ENCODE results near the gene PTPRD. TPM values are rescaled to one million over a fixed set of nuclear protein-coding genes. Genes with fewer than 3 reads are reported as not detected.

PTPRD gene
- total RNA-seq, 1 experiment from 2014 or later, result not detected

DNA sequence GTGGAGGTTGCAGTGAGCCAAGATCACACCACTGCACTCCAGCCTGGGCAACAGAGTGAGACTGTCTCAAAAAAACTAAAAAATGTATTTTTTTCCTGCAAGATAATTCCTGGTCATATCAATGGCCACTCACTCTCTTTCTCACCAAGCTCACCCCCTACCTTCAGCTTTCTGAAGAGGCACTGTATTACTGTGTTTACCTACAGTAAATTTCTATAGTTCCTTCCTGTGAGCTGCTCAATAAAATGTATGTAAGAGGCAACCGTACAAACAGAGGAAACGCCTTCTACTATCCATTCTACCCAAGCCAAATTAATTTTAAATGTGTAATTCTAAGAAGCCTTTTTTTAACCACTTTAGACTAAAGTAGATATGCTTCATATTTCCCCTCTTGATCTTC lies 1883.9 kb downstream of the PTPRD start:
- H3K27ac ChIP-seq (ENCODE audit: low read depth, low read length, poor library complexity, severe bottlenecking), result no peak overlapping the region
- TF ChIP-seq, protein P1, sequence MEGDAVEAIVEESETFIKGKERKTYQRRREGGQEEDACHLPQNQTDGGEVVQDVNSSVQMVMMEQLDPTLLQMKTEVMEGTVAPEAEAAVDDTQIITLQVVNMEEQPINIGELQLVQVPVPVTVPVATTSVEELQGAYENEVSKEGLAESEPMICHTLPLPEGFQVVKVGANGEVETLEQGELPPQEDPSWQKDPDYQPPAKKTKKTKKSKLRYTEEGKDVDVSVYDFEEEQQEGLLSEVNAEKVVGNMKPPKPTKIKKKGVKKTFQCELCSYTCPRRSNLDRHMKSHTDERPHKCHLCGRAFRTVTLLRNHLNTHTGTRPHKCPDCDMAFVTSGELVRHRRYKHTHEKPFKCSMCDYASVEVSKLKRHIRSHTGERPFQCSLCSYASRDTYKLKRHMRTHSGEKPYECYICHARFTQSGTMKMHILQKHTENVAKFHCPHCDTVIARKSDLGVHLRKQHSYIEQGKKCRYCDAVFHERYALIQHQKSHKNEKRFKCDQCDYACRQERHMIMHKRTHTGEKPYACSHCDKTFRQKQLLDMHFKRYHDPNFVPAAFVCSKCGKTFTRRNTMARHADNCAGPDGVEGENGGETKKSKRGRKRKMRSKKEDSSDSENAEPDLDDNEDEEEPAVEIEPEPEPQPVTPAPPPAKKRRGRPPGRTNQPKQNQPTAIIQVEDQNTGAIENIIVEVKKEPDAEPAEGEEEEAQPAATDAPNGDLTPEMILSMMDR (conservative IDR thresholded peaks at IDR 0.05; ENCODE audit: low read depth, low read length), result no peak
- no peak for TF ChIP-seq EZH2 (IDR thresholded peaks at IDR 0.05; ENCODE audit: borderline replicate concordance, low read depth, low read length, poor library complexity, severe bottlenecking)
- no peaks in the 10 kb centered on the region for H3K27me3 ChIP-seq (replicated peaks; ENCODE audit: insufficient read depth, low read depth, low read length, poor library complexity)
- CTCF ChIA-PET, result no interaction called here
- BruUV-seq (replicated peaks), result no TSS peak
- POLR2A ChIA-PET (ENCODE audit: low non-redundant PET), result no interaction called here
- peaks cover 12% of the 10 kb centered on the region for H3K4me1 ChIP-seq (ENCODE audit: insufficient read depth, low read length, poor library complexity, severe bottlenecking)
- no peaks in the 10 kb centered on the region for H3K9me3 ChIP-seq (ENCODE audit: low read depth, low read length, poor library complexity, severe bottlenecking)
- H3K4me3 ChIP-seq (ENCODE audit: low read depth, low read length, poor library complexity, severe bottlenecking), result no peak overlapping the region
- intact Hi-C loops (cut with micrococcal nuclease; ENCODE audit: unreplicated experiment), result no loop called here
- no peaks in the 10 kb centered on the region for H3K36me3 ChIP-seq (ENCODE audit: insufficient read depth, low read length, poor library complexity, severe bottlenecking)
- DNase-seq (ENCODE audit: low spot score), result no peak

GRCh38 chr9:8727191-8727590 lies 1885.6 kb downstream of the PTPRD start:
- H3K4me1 ChIP-seq (ENCODE audit: insufficient read depth, low read length, poor library complexity, severe bottlenecking), result peaks cover under 1% of the 10 kb centered on the region
- H3K9me3 ChIP-seq (ENCODE audit: low read depth, low read length, poor library complexity, severe bottlenecking), result no peaks in the 10 kb centered on the region
- ChIA-PET POLR2A (ENCODE audit: low non-redundant PET) (interaction anchor here (0.6 kb wide), 1 partner anchor 41 kb away, joined by 3 read pairs; no protein-coding TSS in a partner anchor), CTCF (no interaction called here)
- no peak overlapping the region for H3K27ac ChIP-seq (ENCODE audit: low read depth, low read length, poor library complexity, severe bottlenecking)
- no peak overlapping the region for H3K4me3 ChIP-seq (ENCODE audit: low read depth, low read length, poor library complexity, severe bottlenecking)
- no TSS peak for BruUV-seq (replicated peaks)
- DNase-seq (ENCODE audit: low spot score), result no peak
- TF ChIP-seq, protein P1 (conservative IDR thresholded peaks at IDR 0.05; ENCODE audit: low read depth, low read length), result no peak
- no peak for TF ChIP-seq EZH2 (IDR thresholded peaks at IDR 0.05; ENCODE audit: borderline replicate concordance, low read depth, low read length, poor library complexity, severe bottlenecking)
- no peaks in the 10 kb centered on the region for H3K36me3 ChIP-seq (ENCODE audit: insufficient read depth, low read length, poor library complexity, severe bottlenecking)
- H3K27me3 ChIP-seq (replicated peaks; ENCODE audit: insufficient read depth, low read depth, low read length, poor library complexity), result no peaks in the 10 kb centered on the region
- intact Hi-C loops (cut with micrococcal nuclease; ENCODE audit: unreplicated experiment), result no loop called here

- Histone ChIP-seq H3K4me1 (ENCODE audit: insufficient read depth, low read length, poor library complexity, severe bottlenecking) (no peaks in the 10 kb centered on the region), H3K4me3 (ENCODE audit: low read depth, low read length, poor library complexity, severe bottlenecking) (no peak overlapping the region), H3K27me3 (replicated peaks; ENCODE audit: insufficient read depth, low read depth, low read length, poor library complexity) (no peaks in the 10 kb centered on the region), H3K36me3 (ENCODE audit: insufficient read depth, low read length, poor library complexity, severe bottlenecking) (no peaks in the 10 kb centered on the region), H3K9me3 (ENCODE audit: low read depth, low read length, poor library complexity, severe bottlenecking) (no peaks in the 10 kb centered on the region), H3K27ac (ENCODE audit: low read depth, low read length, poor library complexity, severe bottlenecking) (no peak overlapping the region)
- no TSS peak for BruUV-seq (replicated peaks)
- ChIA-PET POLR2A (ENCODE audit: low non-redundant PET) (no interaction called here), CTCF (no interaction called here)
- DNase-seq (ENCODE audit: low spot score), result no peak
- intact Hi-C loops (cut with micrococcal nuclease; ENCODE audit: unreplicated experiment), result no loop called here
- TF ChIP-seq EZH2 (IDR thresholded peaks at IDR 0.05; ENCODE audit: borderline replicate concordance, low read depth, low read length, poor library complexity, severe bottlenecking), result no peak
- TF ChIP-seq, protein P1 (conservative IDR thresholded peaks at IDR 0.05; ENCODE audit: low read depth, low read length), result no peak
Observed at GRCh38 chr9:8726692-8727091, 1886.1 kb downstream of the PTPRD start.
